ENCODE results near the gene GPX2. TPM values are rescaled to one million over a fixed set of nuclear protein-coding genes. Genes with fewer than 3 reads are reported as not detected.

The GPX2 gene
- total RNA-seq, 1 experiment from 2014 or later, result 0.15 TPM

GRCh38 chr14:64958201-64958600 is 15.7 kb upstream of the GPX2 start:
- DNase-seq (ENCODE audit: low read depth, low spot score) (no peak), ATAC-seq (no peak)
- ChIA-PET POLR2A (no interaction called here), CTCF (no interaction called here)
- no peak for TF ChIP-seq TCF7L2 (IDR thresholded peaks at IDR 0.05; ENCODE audit: low read depth, low read length)
- TF ChIP-seq CTCF (IDR thresholded peaks at IDR 0.05), result no peak
- Histone ChIP-seq H3K4me1 (ENCODE audit: control insufficient read depth, insufficient read depth, low read length) (no peaks in the 10 kb centered on the region), H3K27me3 (ENCODE audit: control insufficient read depth, insufficient read depth, low read length) (no peaks in the 10 kb centered on the region), H3K4me3 (ENCODE audit: low read depth in 2 of 2, low read length in 2 of 2) (no peak overlapping the region), H3K36me3 (ENCODE audit: control insufficient read depth, insufficient read depth, low read length) (no peaks in the 10 kb centered on the region), H3K27ac (ENCODE audit: low read length) (no peak overlapping the region), H3K9me3 (ENCODE audit: control insufficient read depth, insufficient read depth, low read depth, low read length) (no peaks in the 10 kb centered on the region)
- intact Hi-C loops (cut with micrococcal nuclease; ENCODE audit: unreplicated experiment) (no loop called here), in situ Hi-C loops (cut with HindIII; ENCODE audit: low pct_unique_long_range_greater_than_20kb, low sequenced_read_pairs) (no loop called here)
- BruUV-seq (replicated peaks), result no TSS peak

GRCh38 chr14:64956697-64957406 is 14.3 kb upstream of the GPX2 start:
- no peak overlapping the region for H3K4me3 ChIP-seq (ENCODE audit: low read depth in 2 of 2, low read length in 2 of 2)
- no peak for ATAC-seq
- POLR2A ChIA-PET, result no interaction called here
- no peaks in the 10 kb centered on the region for H3K27me3 ChIP-seq (ENCODE audit: control insufficient read depth, insufficient read depth, low read length)
- intact Hi-C loops (cut with micrococcal nuclease; ENCODE audit: unreplicated experiment), result no loop called here
- H3K27ac ChIP-seq (ENCODE audit: low read length), result no peak overlapping the region
- TF ChIP-seq SIN3A (IDR thresholded peaks at IDR 0.05; ENCODE audit: borderline replicate concordance, insufficient read depth, low read depth, low read length), result no peak
- no peak for TF ChIP-seq REST (IDR thresholded peaks at IDR 0.05; ENCODE audit: insufficient read depth in 1 of 2, low read depth in 2 of 2, low read length in 1 of 2)
- TF ChIP-seq TCF7L2 (IDR thresholded peaks at IDR 0.05; ENCODE audit: low read depth, low read length), result no peak
- TF ChIP-seq POLR2AphosphoS5 (IDR thresholded peaks at IDR 0.05; ENCODE audit: low read depth, low read length), result no peak
- TF ChIP-seq CTCF (IDR thresholded peaks at IDR 0.05), result no peak
- no peaks in the 10 kb centered on the region for H3K36me3 ChIP-seq (ENCODE audit: control insufficient read depth, insufficient read depth, low read length)
- CTCF ChIA-PET, result interaction anchor here (0.6 to 0.7 kb wide), 2 partner anchors 154 to 229 kb away, joined by 5 read pairs; no protein-coding TSS in a partner anchor
- in situ Hi-C loops (cut with HindIII; ENCODE audit: low pct_unique_long_range_greater_than_20kb, low sequenced_read_pairs), result no loop called here
- no TSS peak for BruUV-seq (replicated peaks)
- H3K4me1 ChIP-seq (ENCODE audit: control insufficient read depth, insufficient read depth, low read length), result no peaks in the 10 kb centered on the region
- no peaks in the 10 kb centered on the region for H3K9me3 ChIP-seq (ENCODE audit: control insufficient read depth, insufficient read depth, low read depth, low read length)
- DNase-seq (ENCODE audit: low read depth, low spot score), result no peak

Data from Panc1 (cell line).